B cell (primary cell): Measurements from ENCODE around the gene USP34.

Experiments
- CTCF ChIP-seq: fragments of 200-600 bp; IDR thresholded peaks from one replicate; pipeline ENCODE4 v1.8.0; 2022; ENCODE audit warnings: antibody characterized with exemption, mild to moderate bottlenecking
- EZH2 ChIP-seq: IDR thresholded peaks from 2 replicates; pipeline ENCODE4 v1.6.1; 2012; ENCODE audit warnings: borderline replicate concordance, low read depth, mild to moderate bottlenecking, moderate library complexity, low read length; ENCODE audit not compliant: insufficient read depth, poor library complexity, severe bottlenecking

DNA sequence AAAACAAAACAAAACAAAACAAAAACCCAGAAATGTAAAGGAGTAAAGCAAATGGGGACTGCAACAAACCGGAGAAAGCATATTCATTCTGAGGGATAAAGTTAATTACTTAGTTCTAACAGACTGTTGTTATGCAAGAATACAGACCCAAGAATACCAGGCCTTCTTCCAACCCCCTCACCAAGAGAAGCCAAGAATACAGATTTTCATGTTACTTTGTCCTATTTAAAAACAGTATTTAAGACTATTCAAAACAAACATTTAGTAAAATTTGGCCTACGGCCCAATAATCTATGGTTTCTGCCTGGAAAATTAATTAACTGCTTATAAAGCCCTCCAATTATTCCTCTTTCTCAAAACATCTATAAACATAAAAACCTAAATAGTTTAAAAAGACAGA, 91.4 kb downstream of the USP34 start:
- TF ChIP-seq CTCF (no peak), EZH2 (no peak)
